Measurements from ENCODE around the gene CLEC9A. TPM values are rescaled to one million over a fixed set of nuclear protein-coding genes. Genes with fewer than 3 reads are reported as not detected.

The CLEC9A gene
- total RNA-seq, 4 donors from 2014 or later: not detected

- WGBS, 2 donors: 81 to 85% methylated on average over 6 of the region's 6 CpGs
- DNase-seq: no peak
- Histone ChIP-seq H3K4me3 (replicated peaks in 1 of 3) (no peak overlapping the region), H3K36me3 (no peaks in the 10 kb centered on the region), H3K9me3 (no peaks in the 10 kb centered on the region), H3K4me1 (no peaks in the 10 kb centered on the region), H3K27me3 (no peaks in the 10 kb centered on the region), H3K27ac (no peak overlapping the region)
- no peak for TF ChIP-seq POLR2A (IDR thresholded peaks at IDR 0.05)
- TF ChIP-seq, protein P1, sequence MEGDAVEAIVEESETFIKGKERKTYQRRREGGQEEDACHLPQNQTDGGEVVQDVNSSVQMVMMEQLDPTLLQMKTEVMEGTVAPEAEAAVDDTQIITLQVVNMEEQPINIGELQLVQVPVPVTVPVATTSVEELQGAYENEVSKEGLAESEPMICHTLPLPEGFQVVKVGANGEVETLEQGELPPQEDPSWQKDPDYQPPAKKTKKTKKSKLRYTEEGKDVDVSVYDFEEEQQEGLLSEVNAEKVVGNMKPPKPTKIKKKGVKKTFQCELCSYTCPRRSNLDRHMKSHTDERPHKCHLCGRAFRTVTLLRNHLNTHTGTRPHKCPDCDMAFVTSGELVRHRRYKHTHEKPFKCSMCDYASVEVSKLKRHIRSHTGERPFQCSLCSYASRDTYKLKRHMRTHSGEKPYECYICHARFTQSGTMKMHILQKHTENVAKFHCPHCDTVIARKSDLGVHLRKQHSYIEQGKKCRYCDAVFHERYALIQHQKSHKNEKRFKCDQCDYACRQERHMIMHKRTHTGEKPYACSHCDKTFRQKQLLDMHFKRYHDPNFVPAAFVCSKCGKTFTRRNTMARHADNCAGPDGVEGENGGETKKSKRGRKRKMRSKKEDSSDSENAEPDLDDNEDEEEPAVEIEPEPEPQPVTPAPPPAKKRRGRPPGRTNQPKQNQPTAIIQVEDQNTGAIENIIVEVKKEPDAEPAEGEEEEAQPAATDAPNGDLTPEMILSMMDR (IDR thresholded peaks at IDR 0.05): no peak
- intact Hi-C loops (cut with DNase I): no loop called here
These were observed 17.7 kb upstream of the CLEC9A start for GRCh38 chr12:10012630-10013330.

DNA sequence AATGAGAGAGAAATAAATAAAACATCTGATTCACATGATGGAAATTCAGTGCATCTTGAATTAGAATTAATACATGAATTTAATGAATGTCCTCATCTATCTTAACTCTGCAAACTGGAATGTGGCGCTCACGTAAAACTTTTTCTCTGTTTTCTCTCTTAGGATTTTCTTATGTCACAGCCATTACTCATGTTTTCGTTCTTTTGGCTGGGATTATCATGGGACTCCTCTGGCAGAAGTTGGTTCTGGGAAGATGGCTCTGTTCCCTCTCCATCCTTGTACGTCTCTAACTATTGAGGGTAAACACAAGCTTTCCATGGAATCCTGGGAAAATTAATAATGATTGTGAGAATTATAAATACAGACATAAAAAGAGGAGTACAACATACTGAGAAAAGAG, 15.0 kb upstream of the CLEC9A start:
- Histone ChIP-seq H3K4me3 (replicated peaks in 1 of 3) (no peak overlapping the region), H3K27ac (no peak overlapping the region), H3K36me3 (no peaks in the 10 kb centered on the region), H3K9me3 (no peaks in the 10 kb centered on the region), H3K4me1 (no peaks in the 10 kb centered on the region), H3K27me3 (no peaks in the 10 kb centered on the region)
- TF ChIP-seq POLR2A (IDR thresholded peaks at IDR 0.05): no peak
- TF ChIP-seq, protein P1 (IDR thresholded peaks at IDR 0.05): no peak
- intact Hi-C loops (cut with DNase I): no loop called here
- no peak for DNase-seq
- WGBS, 2 donors: 78 to 82% methylated on average over 4 of the region's 4 CpGs

- Histone ChIP-seq H3K4me1 (no peaks in the 10 kb centered on the region), H3K27ac (no peak overlapping the region), H3K4me3 (replicated peaks in 1 of 3) (no peak overlapping the region), H3K36me3 (no peaks in the 10 kb centered on the region), H3K9me3 (no peaks in the 10 kb centered on the region), H3K27me3 (no peaks in the 10 kb centered on the region)
- intact Hi-C loops (cut with DNase I): no loop called here
- WGBS, 2 donors: 9 to 18% methylated on average over 1 of the region's 1 CpG
- no peak for TF ChIP-seq POLR2A (IDR thresholded peaks at IDR 0.05)
- TF ChIP-seq, protein P1 (IDR thresholded peaks at IDR 0.05): no peak
- no peak for DNase-seq
These were observed 13.6 kb upstream of the CLEC9A start for GRCh38 chr12:10016881-10017280.

DNA sequence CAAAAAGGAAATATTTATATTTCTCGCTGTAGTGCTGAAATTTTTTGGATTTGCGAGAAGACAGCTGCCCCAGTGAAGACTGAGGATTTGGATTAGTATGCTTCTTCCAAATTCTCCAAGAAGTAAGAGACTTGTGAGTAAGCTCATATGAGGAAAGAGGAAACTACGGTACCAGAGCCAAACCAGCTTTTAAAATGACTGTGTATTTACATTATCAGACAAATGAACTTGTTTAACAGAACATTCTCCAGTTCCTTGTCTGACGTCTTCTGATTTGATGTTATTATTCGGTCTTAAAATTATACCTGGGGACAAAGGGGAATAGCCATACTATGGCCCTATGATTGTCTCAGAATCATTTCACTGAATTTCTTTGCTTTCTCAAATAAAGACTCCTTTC, 12.1 kb upstream of the CLEC9A start:
- Histone ChIP-seq H3K9me3 (no peaks in the 10 kb centered on the region), H3K27me3 (no peaks in the 10 kb centered on the region), H3K36me3 (no peaks in the 10 kb centered on the region), H3K4me3 (replicated peaks in 1 of 3) (no peak overlapping the region), H3K4me1 (no peaks in the 10 kb centered on the region), H3K27ac (no peak overlapping the region)
- no peak for DNase-seq
- 78 to 87% methylated on average over 5 of the region's 5 CpGs for WGBS, 2 donors
- TF ChIP-seq, protein P1 (IDR thresholded peaks at IDR 0.05): no peak
- no peak for TF ChIP-seq POLR2A (IDR thresholded peaks at IDR 0.05)
- intact Hi-C loops (cut with DNase I): no loop called here

- Histone ChIP-seq H3K9me3 (no peaks in the 10 kb centered on the region), H3K36me3 (no peaks in the 10 kb centered on the region), H3K27ac (no peak overlapping the region), H3K4me3 (replicated peaks in 1 of 3) (no peak overlapping the region), H3K4me1 (no peaks in the 10 kb centered on the region), H3K27me3 (no peaks in the 10 kb centered on the region)
- no peak for DNase-seq
- no peak for TF ChIP-seq POLR2A (IDR thresholded peaks at IDR 0.05)
- TF ChIP-seq, protein P1 (IDR thresholded peaks at IDR 0.05): no peak
- WGBS, 2 donors: 80 to 89% methylated on average over 3 of the region's 3 CpGs
- intact Hi-C loops (cut with DNase I): no loop called here
These were observed 9.1 kb upstream of the CLEC9A start for GRCh38 chr12:10021342-10021741.

Data from thyroid gland (tissue), 4 donors.